Measurements from ENCODE around the gene BRSK1.

The BRSK1 gene

GRCh38 chr19:55252760-55253663 lies 30.8 kb upstream of the BRSK1 start:
- ATAC-seq (ENCODE audit: low read depth) (no peak), DNase-seq (ENCODE audit: low spot score) (no peak)

GRCh38 chr19:55253842-55254624 lies 29.8 kb upstream of the BRSK1 start:
- peaks cover 18% of the 10 kb centered on the region for H3K4me1 ChIP-seq (ENCODE audit: insufficient read depth, poor library complexity, severe bottlenecking)
- no peak overlapping the region for H3K4me3 ChIP-seq (ENCODE audit: severe bottlenecking)
- H3K9me3 ChIP-seq (ENCODE audit: severe bottlenecking) = no peaks in the 10 kb centered on the region
- ATAC-seq (ENCODE audit: low read depth) = no peak
- peaks cover 18% of the 10 kb centered on the region for H3K36me3 ChIP-seq (ENCODE audit: low read depth)
- no peak for DNase-seq (ENCODE audit: low spot score)
- no peak for TF ChIP-seq CTCF (IDR thresholded peaks at IDR 0.05; ENCODE audit: poor library complexity, severe bottlenecking)
- no peaks in the 10 kb centered on the region for H3K27me3 ChIP-seq (ENCODE audit: insufficient read depth, poor library complexity, severe bottlenecking)
- no peak overlapping the region for H3K27ac ChIP-seq (ENCODE audit: poor library complexity, severe bottlenecking)

More at GRCh38 chr19:55252760-55253663, 30.8 kb upstream of the BRSK1 start:
- peaks cover 18% of the 10 kb centered on the region for H3K36me3 ChIP-seq (ENCODE audit: low read depth)
- H3K4me1 ChIP-seq (ENCODE audit: insufficient read depth, poor library complexity, severe bottlenecking) = peaks cover 18% of the 10 kb centered on the region
- H3K9me3 ChIP-seq (ENCODE audit: severe bottlenecking) = no peaks in the 10 kb centered on the region
- H3K4me3 ChIP-seq (ENCODE audit: severe bottlenecking) = no peak overlapping the region
- TF ChIP-seq CTCF (IDR thresholded peaks at IDR 0.05; ENCODE audit: poor library complexity, severe bottlenecking) = no peak
- no peak overlapping the region for H3K27ac ChIP-seq (ENCODE audit: poor library complexity, severe bottlenecking)
- H3K27me3 ChIP-seq (ENCODE audit: insufficient read depth, poor library complexity, severe bottlenecking) = no peaks in the 10 kb centered on the region

- DNase-seq (ENCODE audit: low spot score) (no peak), ATAC-seq (ENCODE audit: low read depth) (no peak)
- H3K27ac ChIP-seq (ENCODE audit: poor library complexity, severe bottlenecking) = no peak overlapping the region
- peaks cover 18% of the 10 kb centered on the region for H3K36me3 ChIP-seq (ENCODE audit: low read depth)
- no peak overlapping the region for H3K4me3 ChIP-seq (ENCODE audit: severe bottlenecking)
- H3K27me3 ChIP-seq (ENCODE audit: insufficient read depth, poor library complexity, severe bottlenecking) = no peaks in the 10 kb centered on the region
- H3K4me1 ChIP-seq (ENCODE audit: insufficient read depth, poor library complexity, severe bottlenecking) = peaks cover 19% of the 10 kb centered on the region
- no peak for TF ChIP-seq CTCF (IDR thresholded peaks at IDR 0.05; ENCODE audit: poor library complexity, severe bottlenecking)
- H3K9me3 ChIP-seq (ENCODE audit: severe bottlenecking) = no peaks in the 10 kb centered on the region
Observed at GRCh38 chr19:55254625-55254977, 29.2 kb upstream of the BRSK1 start.

GRCh38 chr19:55255618-55256423 lies 28.0 kb upstream of the BRSK1 start:
- ATAC-seq (ENCODE audit: low read depth) = no peak
- no peaks in the 10 kb centered on the region for H3K27me3 ChIP-seq (ENCODE audit: insufficient read depth, poor library complexity, severe bottlenecking)
- DNase-seq (ENCODE audit: low spot score) = no peak
- H3K4me3 ChIP-seq (ENCODE audit: severe bottlenecking) = no peak overlapping the region
- no peaks in the 10 kb centered on the region for H3K9me3 ChIP-seq (ENCODE audit: severe bottlenecking)
- peaks cover 18% of the 10 kb centered on the region for H3K36me3 ChIP-seq (ENCODE audit: low read depth)
- no peak overlapping the region for H3K27ac ChIP-seq (ENCODE audit: poor library complexity, severe bottlenecking)
- no peak for TF ChIP-seq CTCF (IDR thresholded peaks at IDR 0.05; ENCODE audit: poor library complexity, severe bottlenecking)
- H3K4me1 ChIP-seq (ENCODE audit: insufficient read depth, poor library complexity, severe bottlenecking) = peaks cover 23% of the 10 kb centered on the region
